HepG2 (cell line): ENCODE results near the gene VEZF1. TPM values are rescaled to one million over a fixed set of nuclear protein-coding genes. Genes with fewer than 3 reads are reported as not detected.

Source experiments
- AKNA ChIP-seq: sonication (generic); formaldehyde crosslinking; IDR thresholded peaks from 2 replicates; pipeline ENCODE4 v1.4.0; 2020; ENCODE audit warnings: missing genetic modification reagents, borderline replicate concordance
- E2F2 ChIP-seq: sonication (generic); formaldehyde crosslinking; IDR thresholded peaks from 2 replicates; pipeline ENCODE4 v1.4.0; 2020; ENCODE audit warnings: missing genetic modification reagents, borderline replicate concordance
- ESRRA ChIP-seq: sonication (generic); formaldehyde crosslinking; IDR thresholded peaks from 2 replicates; pipeline ENCODE4 v1.5.1; 2020; ENCODE audit warnings: mild to moderate bottlenecking, low read depth, missing genetic modification reagents
- GTF2F1 ChIP-seq: fragments of 150-350 bp; IDR thresholded peaks from 2 replicates; pipeline ENCODE4 v1.6.1; 2014; ENCODE audit warnings: low read length
- KDM2A ChIP-seq: sonication (generic); formaldehyde crosslinking; IDR thresholded peaks from 2 replicates; pipeline ENCODE4 v1.4.0; 2020; ENCODE audit warnings: low read depth, missing genetic modification reagents, borderline replicate concordance
- KLF13 ChIP-seq: sonication (generic); formaldehyde crosslinking; IDR thresholded peaks from 2 replicates; pipeline ENCODE4 v1.4.0; 2020; ENCODE audit warnings: mild to moderate bottlenecking, missing genetic modification reagents
- RAD51 ChIP-seq: fragments of 450-650 bp; IDR thresholded peaks from 2 replicates; pipeline ENCODE4 v1.6.1; 2016; ENCODE audit warnings: borderline replicate concordance
- RXRA ChIP-seq: sonication (generic); formaldehyde crosslinking; IDR thresholded peaks from 2 replicates; pipeline ENCODE4 v1.5.1; 2020; ENCODE audit warnings: missing genetic modification reagents
- SALL1 ChIP-seq: sonication (generic); formaldehyde crosslinking; IDR thresholded peaks from 2 replicates; pipeline ENCODE4 v1.8.0; 2022; ENCODE audit warnings: mild to moderate bottlenecking, missing genetic modification reagents
- SALL2 ChIP-seq: sonication (generic); formaldehyde crosslinking; IDR thresholded peaks from 2 replicates; pipeline ENCODE4 v1.8.1; 2023; ENCODE audit warnings: mild to moderate bottlenecking, missing genetic modification reagents, inconsistent platforms
- SP4 ChIP-seq: sonication (generic); formaldehyde crosslinking; IDR thresholded peaks from 2 replicates; pipeline ENCODE4 v1.8.1; 2023; ENCODE audit warnings: mild to moderate bottlenecking, missing genetic modification reagents
- TBP ChIP-seq: sonication (generic); formaldehyde crosslinking; IDR thresholded peaks from 2 replicates; pipeline ENCODE4 v1.5.0; 2020; ENCODE audit warnings: missing genetic modification reagents
- U2AF2 ChIP-seq: fragments of 200-400 bp; formaldehyde crosslinking; IDR thresholded peaks from 2 replicates; pipeline ENCODE4 v1.6.1; 2017; ENCODE audit warnings: low read depth, mild to moderate bottlenecking, low read length
- YEATS4 ChIP-seq: sonication (generic); formaldehyde crosslinking; IDR thresholded peaks from 2 replicates; pipeline ENCODE4 v1.4.0; 2020; ENCODE audit warnings: missing genetic modification reagents, borderline replicate concordance
- ZNF253 ChIP-seq: sonication (generic); formaldehyde crosslinking; IDR thresholded peaks from 2 replicates; pipeline ENCODE4 v1.8.0; 2022; ENCODE audit warnings: mild to moderate bottlenecking, missing genetic modification reagents, borderline replicate concordance
- ZNF260 ChIP-seq: sonication (generic); formaldehyde crosslinking; IDR thresholded peaks from 2 replicates; pipeline ENCODE4 v1.4.0; 2020; ENCODE audit warnings: missing genetic modification reagents, low read depth, mild to moderate bottlenecking, borderline replicate concordance
- ZNF414 ChIP-seq: sonication (generic); formaldehyde crosslinking; IDR thresholded peaks from 2 replicates; pipeline ENCODE4 v1.5.0; 2020; ENCODE audit warnings: missing genetic modification reagents
- ZNF549 ChIP-seq: sonication (generic); formaldehyde crosslinking; IDR thresholded peaks from 2 replicates; pipeline ENCODE4 v1.5.0; 2020; ENCODE audit warnings: missing genetic modification reagents
- ZNF710 ChIP-seq: sonication (generic); formaldehyde crosslinking; IDR thresholded peaks from 2 replicates; pipeline ENCODE4 v1.5.0; 2020; ENCODE audit warnings: mild to moderate bottlenecking, missing genetic modification reagents, borderline replicate concordance
- ZNF713 ChIP-seq: sonication (generic); formaldehyde crosslinking; IDR thresholded peaks from 2 replicates; pipeline ENCODE4 v1.4.0; 2020; ENCODE audit warnings: mild to moderate bottlenecking, missing genetic modification reagents
- ZNF749 ChIP-seq: sonication (generic); formaldehyde crosslinking; IDR thresholded peaks from 2 replicates; pipeline ENCODE4 v1.8.0; 2022; ENCODE audit warnings: mild to moderate bottlenecking, missing genetic modification reagents, moderate library complexity, borderline replicate concordance
- polyA plus RNA-seq, 8 experiments: library from polyadenylated mRNA; depleted of rRNA in 3 of 8; stranded (reverse) in 7 of 8; unstranded in 1 of 8; fragments of >200 nt; fragmentation: Illumina TruSeq in 4 of 8; extraction: Trizol in 4 of 8; gene quantifications; 2 replicates each; pipeline versions ENCODE4 v1.2.1 to v1.2.3, GENCODE V29; 2011 to 2016; ENCODE audit warnings: low read depth in 4 of 8, missing spikeins in 1 of 8, mixed read lengths in 1 of 8; ENCODE audit not compliant: insufficient read depth in 1 of 8
- total RNA-seq, 5 experiments: library from RNA; depleted of rRNA; stranded (reverse); fragments of >200 nt; fragmentation: Illumina TruSeq; extraction: Trizol; gene quantifications; 2 replicates each; pipeline ENCODE4 v1.2.3, GENCODE V29; 2016; ENCODE audit warnings: low read depth in 1 of 5

The VEZF1 gene
- total and polyA plus RNA-seq, 2 of the 13 experiments (the other 11 are each of a cell fraction or from before 2014, with no cell fraction given), result 45.9 to 49.7 TPM

GRCh38 chr17:57986841-57987580 is 1.0 kb downstream of the VEZF1 start (continued):
- TF ChIP-seq ESRRA (CRISPR knock-in tag) (peak; percentile 37; the same call in 1 of the 2 replicates), ZNF549 (CRISPR knock-in tag) (no peak), TBP (CRISPR knock-in tag) (no peak), KDM2A (CRISPR knock-in tag) (no peak; the same call in 1 of the 2 replicates), GTF2F1 (no peak), RAD51 (no peak), ZNF253 (CRISPR knock-in tag) (no peak), AKNA (no peak), U2AF2 (no peak), SALL1 (CRISPR knock-in tag) (0 out of 2 replicates have a peak, but pooled peaks have one; percentile 32), ZNF710 (no peak), KLF13 (CRISPR knock-in tag) (no peak), E2F2 (CRISPR knock-in tag) (no peak), RXRA (0 out of 2 replicates have a peak, but pooled peaks have one; percentile 9), YEATS4 (peak; percentile 17; the same call in 1 of the 2 replicates), ZNF749 (CRISPR knock-in tag) (no peak; the same call in 1 of the 2 replicates), ZNF414 (CRISPR knock-in tag) (no peak), SP4 (CRISPR knock-in tag) (no peak), ZNF260 (CRISPR knock-in tag) (no peak), SALL2 (CRISPR knock-in tag) (0 out of 2 replicates have a peak, but pooled peaks have one; percentile 18), ZNF713 (no peak)
